PC-9 (cell line): ENCODE measurements around the gene CD59. TPM values are rescaled to one million over a fixed set of nuclear protein-coding genes. Genes with fewer than 3 reads are reported as not detected.

ENCODE experiments used
- BruUV-seq: library from RNA; stranded (reverse); fragments of 400-500 nt; replicated peaks from 2 replicates; lab custom pipeline; 2021; lab: Mats Ljungman, UMichigan
- CTCF ChIA-PET: fragments of 300-600 bp; sonication (Branson Sonifier 250); formaldehyde crosslinking; loops from one replicate; lab custom pipeline; 2022; ENCODE audit warnings: antibody characterized with exemption; lab: Charles Lee
- POLR2A ChIA-PET: fragments of 300-600 bp; sonication (Branson Sonifier 250); formaldehyde crosslinking; loops from one replicate; lab custom pipeline; 2022; ENCODE audit warnings: antibody characterized with exemption; ENCODE audit not compliant: unreplicated experiment; lab: Charles Lee
- DNase-seq, 2 experiments: peaks; one replicate each; pipeline versions ENCODE4 v3.0.0 to v3.0.0-alpha.2; 2015 to 2022; ENCODE audit warnings: mixed read lengths in 1 of 2
- H2AFZ ChIP-seq: fragments of 200-600 bp; sonication (generic); 2 replicates; pipeline ENCODE4 v1.8.1; 2017; ENCODE audit warnings: antibody characterized with exemption
- H3F3A ChIP-seq: fragments of 200-600 bp; sonication (generic); 2 replicates; pipeline ENCODE4 v1.8.1; 2017; ENCODE audit warnings: antibody characterized with exemption, mild to moderate bottlenecking, low read depth; ENCODE audit not compliant: insufficient read depth
- H3K27ac ChIP-seq: fragments of 200-600 bp; sonication (generic); 2 replicates; pipeline ENCODE4 v1.6.1; 2016; ENCODE audit warnings: mixed run types
- H3K27me3 ChIP-seq: fragments of 200-600 bp; sonication (generic); 2 replicates; pipeline ENCODE4 v1.6.1; 2016; ENCODE audit warnings: low read depth, mixed run types; ENCODE audit not compliant: insufficient read depth
- H3K36me3 ChIP-seq: fragments of 200-600 bp; sonication (generic); 2 replicates; pipeline ENCODE4 v1.6.1; 2016; ENCODE audit warnings: low read depth, mixed run types
- H3K4me1 ChIP-seq: fragments of 200-600 bp; sonication (generic); replicated peaks from 2 replicates; pipeline ENCODE4 v1.6.1; 2016; ENCODE audit warnings: mixed run types; ENCODE audit not compliant: insufficient read depth
- H3K4me2 ChIP-seq: fragments of 200-600 bp; sonication (generic); 2 replicates; pipeline ENCODE4 v1.6.1; 2017; ENCODE audit warnings: mixed run types
- H3K4me3 ChIP-seq: fragments of 200-600 bp; sonication (generic); 2 replicates; pipeline ENCODE4 v1.6.1; 2016; ENCODE audit warnings: mixed run types
- H3K79me2 ChIP-seq: fragments of 200-600 bp; sonication (generic); 2 replicates; pipeline ENCODE4 v1.6.1; 2017; ENCODE audit warnings: low read depth, mixed run types
- H3K9me2 ChIP-seq: fragments of 200-600 bp; sonication (generic); 2 replicates; pipeline ENCODE4 v1.8.1; 2017; ENCODE audit warnings: mild to moderate bottlenecking; ENCODE audit not compliant: insufficient read depth
- H3K9me3 ChIP-seq: fragments of 200-600 bp; sonication (generic); 2 replicates; pipeline ENCODE4 v1.8.1; 2016; ENCODE audit warnings: low read depth; ENCODE audit not compliant: insufficient read depth
- H4K20me1 ChIP-seq: fragments of 200-600 bp; sonication (generic); 2 replicates; pipeline ENCODE4 v1.8.1; 2017; ENCODE audit not compliant: insufficient read depth
- CTCF ChIP-seq: fragments of 200-600 bp; sonication (generic); conservative IDR thresholded peaks from 2 replicates; pipeline ENCODE4 v1.6.1; 2017; ENCODE audit warnings: mixed run types, antibody characterized with exemption, mild to moderate bottlenecking, moderate library complexity
- EZH2 ChIP-seq: fragments of 200-600 bp; sonication (generic); IDR thresholded peaks from 2 replicates; pipeline ENCODE4 v1.8.0; 2017; ENCODE audit warnings: antibody characterized with exemption, low read depth
- intact Hi-C: fragments of 100-400 bp; cut with micrococcal nuclease; formaldehyde crosslinking; loops from one replicate; pipeline ENCODE4 v1.10.0; 2022; ENCODE audit not compliant: unreplicated experiment
- total RNA-seq: library from RNA; stranded (reverse); gene quantifications from 2 replicates; pipeline ENCODE4 v1.2.3, GENCODE V29; 2021

Gene CD59
- total RNA-seq, 1 experiment from 2014 or later, result 291 TPM

GRCh38 chr11:33741806-33742205 lies 5.6 kb upstream of the CD59 start:
- Histone ChIP-seq H3K9me3 (peaks cover 5% of the 10 kb centered on the region; the same call in 1 of the 2 replicates), H3K36me3 (peaks cover 8% of the 10 kb centered on the region; the same call in 1 of the 2 replicates), H3K4me3 (no peak overlapping the region), H3K9me2 (no peaks in the 10 kb centered on the region), H2AFZ (no peak overlapping the region), H3K4me1 (peaks cover 13% of the 10 kb centered on the region), H3K4me2 (no peak overlapping the region), H3K27ac (no peak overlapping the region), H4K20me1 (no peaks in the 10 kb centered on the region), H3K27me3 (no peaks in the 10 kb centered on the region), H3K79me2 (no peaks in the 10 kb centered on the region), H3F3A (peaks cover 34% of the 10 kb centered on the region)
- TF ChIP-seq EZH2 (no peak), CTCF (no peak)
- intact Hi-C loops, result loop anchor here (1.0 to 10.0 kb wide), 4 partner anchors 25 to 777 kb away; no protein-coding TSS in a partner anchor
- ChIA-PET POLR2A (interaction anchor here (0.6 to 1.1 kb wide), 2 partner anchors 13 to 50 kb away, joined by 3 to 4 read pairs; no protein-coding TSS in a partner anchor), CTCF (interaction anchor here (0.5 to 2.3 kb wide), 20 partner anchors 12 to 576 kb away, joined by 3 to 42 read pairs (median 4); partner anchors contain the start of gene C11orf91)
- BruUV-seq, result no TSS peak
- DNase-seq, result peak in 1 of 2 experiments; percentile 25

GRCh38 chr11:33737362-33737821 lies 1.2 kb upstream of the CD59 start:
- intact Hi-C loops, result loop anchor here (5.0 to 10.0 kb wide), 4 partner anchors 35 to 575 kb away; partner anchors contain the start of genes CSTF3, FBXO3 and HIPK3
- peaks cover 26% of the 10 kb centered on the region for H3F3A ChIP-seq
- H3K4me2 ChIP-seq, result peak overlapping the region; percentile 97
- peak overlapping the region; percentile 69 for H3K4me3 ChIP-seq
- H3K36me3 ChIP-seq, result peaks cover 16% of the 10 kb centered on the region; the same call in 1 of the 2 replicates
- peaks cover 37% of the 10 kb centered on the region for H3K79me2 ChIP-seq
- no peak for DNase-seq
- no peaks in the 10 kb centered on the region for H3K27me3 ChIP-seq
- peaks cover 5% of the 10 kb centered on the region; the same call in 1 of the 2 replicates for H3K9me3 ChIP-seq
- H3K4me1 ChIP-seq, result peaks cover 42% of the 10 kb centered on the region
- peak overlapping the region; percentile 74; the same call in 1 of the 2 replicates for H2AFZ ChIP-seq
- H3K9me2 ChIP-seq, result no peaks in the 10 kb centered on the region
- peak overlapping the region; percentile 89 for H3K27ac ChIP-seq
- TF ChIP-seq EZH2, result no peak
- no peak for TF ChIP-seq CTCF
- ChIA-PET POLR2A (no interaction called here), CTCF (interaction anchor here (1.0 kb wide), 1 partner anchor 19 kb away, joined by 3 read pairs; no protein-coding TSS in a partner anchor)
- no TSS peak for BruUV-seq
- H4K20me1 ChIP-seq, result peaks cover 27% of the 10 kb centered on the region

GRCh38 chr11:33735271-33736147 lies 714 bp downstream of the CD59 start:
- intact Hi-C loops, result loop anchor here (1.0 to 10.0 kb wide), 6 partner anchors 37 to 573 kb away; partner anchors contain the start of genes CSTF3, FBXO3 and HIPK3
- H4K20me1 ChIP-seq, result peaks cover 39% of the 10 kb centered on the region
- H2AFZ ChIP-seq, result peak overlapping the region; percentile 71; the same call in 1 of the 2 replicates
- TF ChIP-seq EZH2 (no peak), CTCF (0 out of 2 replicates have a peak, but pooled peaks have one; percentile 7)
- POLR2A ChIA-PET, result interaction anchor here (0.5 to 0.7 kb wide), 4 partner anchors 9 to 339 kb away, joined by 3 to 15 read pairs (median 7); no protein-coding TSS in a partner anchor
- H3K4me2 ChIP-seq, result peak overlapping the region; percentile 97
- CTCF ChIA-PET, result interaction anchor here (0.6 to 1.5 kb wide), 2 partner anchors 46 to 366 kb away, joined by 3 to 5 read pairs; no protein-coding TSS in a partner anchor
- H3K27ac ChIP-seq, result peak overlapping the region; percentile 89
- peaks cover 5% of the 10 kb centered on the region; the same call in 1 of the 2 replicates for H3K9me3 ChIP-seq
- DNase-seq, result no peak
- peaks cover 22% of the 10 kb centered on the region; the same call in 1 of the 2 replicates for H3K36me3 ChIP-seq
- H3F3A ChIP-seq, result peaks cover 26% of the 10 kb centered on the region
- BruUV-seq, result TSS peak; percentile 59
- peaks cover 51% of the 10 kb centered on the region for H3K4me1 ChIP-seq
- H3K9me2 ChIP-seq, result no peaks in the 10 kb centered on the region
- peaks cover 56% of the 10 kb centered on the region for H3K79me2 ChIP-seq
- H3K4me3 ChIP-seq, result peak overlapping the region; percentile 69
- no peaks in the 10 kb centered on the region for H3K27me3 ChIP-seq
